H9 (cell line): ENCODE data around the gene SLC35A3. TPM values are rescaled to one million over a fixed set of nuclear protein-coding genes. Genes with fewer than 3 reads are reported as not detected.

Experiments used
- DNase-seq: peaks from one replicate; pipeline ENCODE4 v3.0.0-alpha.2; 2017
- H2AFZ ChIP-seq: one replicate; pipeline ENCODE4 v1.6.1; 2013; ENCODE audit warnings: mild to moderate bottlenecking, low read length, control low read depth, moderate library complexity
- H2AK5ac ChIP-seq: 2 replicates; pipeline ENCODE4 v1.6.1; 2013; ENCODE audit warnings: low read length, control low read depth, mixed read lengths; ENCODE audit not compliant: insufficient read length
- H2BK120ac ChIP-seq: one replicate; pipeline ENCODE4 v1.6.1; 2013; ENCODE audit warnings: low read depth, mild to moderate bottlenecking, low read length, control low read depth, inconsistent platforms; ENCODE audit not compliant: poor library complexity, severe bottlenecking
- H2BK12ac ChIP-seq: 2 replicates; pipeline ENCODE4 v1.6.1; 2013; ENCODE audit warnings: low read length, control low read depth, mixed read lengths, low read depth; ENCODE audit not compliant: insufficient read length
- H2BK15ac ChIP-seq: 2 replicates; pipeline ENCODE4 v1.6.1; 2013; ENCODE audit warnings: low read depth, low read length, control low read depth
- H2BK20ac ChIP-seq: one replicate; pipeline ENCODE4 v1.6.1; 2013; ENCODE audit warnings: low read depth, mild to moderate bottlenecking, low read length, control low read depth, inconsistent platforms; ENCODE audit not compliant: poor library complexity, severe bottlenecking
- H2BK5ac ChIP-seq: 2 replicates; pipeline ENCODE4 v1.6.1; 2013; ENCODE audit warnings: low read length, control low read depth, mixed read lengths; ENCODE audit not compliant: insufficient read length
- H3K14ac ChIP-seq: 2 replicates; pipeline ENCODE4 v1.6.1; 2013; ENCODE audit warnings: low read length, control low read depth; ENCODE audit not compliant: insufficient read depth
- H3K18ac ChIP-seq: 2 replicates; pipeline ENCODE4 v1.6.1; 2013; ENCODE audit warnings: low read depth, mild to moderate bottlenecking, mixed read lengths, low read length, control low read depth; ENCODE audit not compliant: insufficient read length
- H3K23ac ChIP-seq: 2 replicates; pipeline ENCODE4 v1.6.1; 2013; ENCODE audit warnings: low read length, control low read depth, mixed read lengths, low read depth; ENCODE audit not compliant: insufficient read length
- H3K23me2 ChIP-seq: 2 replicates; pipeline ENCODE4 v1.6.1; 2013; ENCODE audit warnings: low read depth, mild to moderate bottlenecking, mixed read lengths, low read length, control low read depth; ENCODE audit not compliant: insufficient read length, poor library complexity, severe bottlenecking
- H3K27ac ChIP-seq: 2 replicates; pipeline ENCODE4 v1.5.1; 2013; ENCODE audit warnings: low read length, control low read depth, mixed read lengths, low read depth; ENCODE audit not compliant: insufficient read length
- H3K27me3 ChIP-seq: 2 replicates; pipeline ENCODE4 v1.6.1; 2013; ENCODE audit warnings: low read length, control low read depth, inconsistent platforms; ENCODE audit not compliant: insufficient read depth
- H3K4ac ChIP-seq: 2 replicates; pipeline ENCODE4 v1.6.1; 2013; ENCODE audit warnings: low read depth, mild to moderate bottlenecking, control low read depth, inconsistent platforms, low read length, moderate library complexity
- H3K4me1 ChIP-seq: 2 replicates; pipeline ENCODE4 v1.6.1; 2013; ENCODE audit warnings: low read length, control low read depth, inconsistent platforms; ENCODE audit not compliant: insufficient read depth
- H3K4me2 ChIP-seq: 2 replicates; pipeline ENCODE4 v1.6.1; 2013; ENCODE audit warnings: low read length, control low read depth, mixed read lengths; ENCODE audit not compliant: insufficient read length, insufficient read depth
- H3K56ac ChIP-seq: 2 replicates; pipeline ENCODE4 v1.6.1; 2013; ENCODE audit warnings: low read depth, mild to moderate bottlenecking, mixed read lengths, low read length, control low read depth; ENCODE audit not compliant: insufficient read length
- H3K79me1 ChIP-seq: 2 replicates; pipeline ENCODE4 v1.6.1; 2013; ENCODE audit warnings: low read depth, mild to moderate bottlenecking, moderate library complexity, low read length, control low read depth, inconsistent platforms; ENCODE audit not compliant: insufficient read depth, poor library complexity, severe bottlenecking
- H3K79me2 ChIP-seq: 2 replicates; pipeline ENCODE4 v1.6.1; 2013; ENCODE audit warnings: low read length, control low read depth, inconsistent platforms; ENCODE audit not compliant: insufficient read depth
- H3K9ac ChIP-seq: 2 replicates; pipeline ENCODE4 v1.6.1; 2013; ENCODE audit warnings: low read length, control low read depth, mixed read lengths; ENCODE audit not compliant: insufficient read length; ENCODE audit errors: extremely low read depth
- H3K9me3 ChIP-seq: one replicate; pipeline ENCODE4 v1.6.1; 2013; ENCODE audit warnings: low read depth, low read length, inconsistent platforms; ENCODE audit not compliant: control insufficient read depth
- H3T11ph ChIP-seq: one replicate; pipeline ENCODE4 v1.6.1; 2013; ENCODE audit warnings: mild to moderate bottlenecking, low read length, control low read depth, inconsistent platforms
- H4K20me1 ChIP-seq: one replicate; pipeline ENCODE4 v1.6.1; 2013; ENCODE audit not compliant: control insufficient read depth, insufficient read length, insufficient read depth
- H4K5ac ChIP-seq: 2 replicates; pipeline ENCODE4 v1.6.1; 2013; ENCODE audit warnings: low read depth, mild to moderate bottlenecking, mixed read lengths, low read length, control low read depth; ENCODE audit not compliant: insufficient read length
- H4K8ac ChIP-seq: replicated peaks from 2 replicates; pipeline ENCODE4 v1.6.1; 2013; ENCODE audit warnings: low read length, control low read depth, mixed read lengths, low read depth; ENCODE audit not compliant: insufficient read length
- H4K91ac ChIP-seq: 2 replicates; pipeline ENCODE4 v1.6.1; 2013; ENCODE audit warnings: low read depth, mild to moderate bottlenecking, moderate library complexity, mixed read lengths, low read length, control low read depth; ENCODE audit not compliant: insufficient read length
- H3K27ac Mint-ChIP-seq, 3 experiments: 2 replicates in 2 of 3; 3 replicates in 1 of 3; pipeline ENCODE4 v1.8.0; 2020 to 2021; ENCODE audit warnings: mixed read lengths in 3 of 3, mild to moderate bottlenecking in 1 of 3, moderate library complexity in 1 of 3
- H3K27me3 Mint-ChIP-seq: 2 replicates; pipeline ENCODE4 v1.8.0; 2021; ENCODE audit warnings: low read depth, mild to moderate bottlenecking, moderate library complexity, mixed read lengths
- H3K36me3 Mint-ChIP-seq, 3 experiments: 2 replicates in 2 of 3; 3 replicates in 1 of 3; pipeline ENCODE4 v1.8.0; 2020 to 2021; ENCODE audit warnings: low read depth in 3 of 3, mixed read lengths in 3 of 3; ENCODE audit not compliant: insufficient read depth in 1 of 3
- H3K4me1 Mint-ChIP-seq, 2 experiments: 2 replicates each; pipeline ENCODE4 v1.8.0; 2020; ENCODE audit warnings: mixed read lengths in 2 of 2
- H3K4me3 Mint-ChIP-seq, 2 experiments: 2 replicates in 1 of 2; 3 replicates in 1 of 2; pipeline ENCODE4 v1.8.0; 2020 to 2021; ENCODE audit warnings: mild to moderate bottlenecking in 2 of 2, mixed read lengths in 2 of 2, moderate library complexity in 1 of 2
- H3K9me3 Mint-ChIP-seq, 2 experiments: 2 replicates in 1 of 2; 3 replicates in 1 of 2; pipeline ENCODE4 v1.8.0; 2020; ENCODE audit warnings: mild to moderate bottlenecking in 2 of 2, mixed read lengths in 2 of 2, moderate library complexity in 1 of 2
- CTCF ChIP-seq: fragments of 200-600 bp; sonication (generic); conservative IDR thresholded peaks from 3 replicates; pipeline ENCODE4 v1.8.0; 2021; ENCODE audit warnings: antibody characterized with exemption, mild to moderate bottlenecking
- WGBS: extraction: QIAGEN DNeasy Blood & Tissue Kit; methylation state at CpG from one replicate; pipeline ENCODE4 v1.1.7; 2013; ENCODE audit warnings: missing lambda C conversion rate, low lambda C conversion rate, mixed read lengths; ENCODE audit not compliant: insufficient read length; ENCODE audit errors: extremely low coverage; 5-methylcytosine and 5-hydroxymethylcytosine counted together
- total RNA-seq: library from RNA; stranded (reverse); gene quantifications from 2 replicates; pipeline ENCODE4 v1.2.1, GENCODE V29; 2021

The SLC35A3 gene
- total RNA-seq, 1 experiment from 2014 or later, result 15.1 TPM

GRCh38 chr1:99943223-99943794 is 26.5 kb upstream of the SLC35A3 start:
- Histone ChIP-seq H3K56ac (no peak overlapping the region), H3K27me3 (no peaks in the 10 kb centered on the region), H3T11ph (no peak overlapping the region), H3K9ac (no peak overlapping the region), H2BK15ac (no peak overlapping the region), H4K91ac (no peak overlapping the region), H2BK20ac (no peak overlapping the region), H3K4ac (no peak overlapping the region), H3K4me2 (no peak overlapping the region), H2BK12ac (no peak overlapping the region), H2BK120ac (no peak overlapping the region), H4K20me1 (no peaks in the 10 kb centered on the region), H3K18ac (no peak overlapping the region), H2AFZ (no peak overlapping the region), H3K27ac (no peak overlapping the region), H2AK5ac (no peak overlapping the region), H3K9me3 (no peaks in the 10 kb centered on the region), H3K14ac (no peak overlapping the region), H3K23me2 (no peaks in the 10 kb centered on the region), H4K8ac (no peak overlapping the region), H3K79me1 (no peaks in the 10 kb centered on the region), H3K23ac (no peak overlapping the region), H3K4me1 (no peaks in the 10 kb centered on the region), H3K79me2 (no peaks in the 10 kb centered on the region), H4K5ac (no peak overlapping the region), H2BK5ac (no peak overlapping the region)
- Mint-ChIP-seq H3K4me1 (peaks cover 3 to 4% of the 10 kb centered on the region in 2 experiments; a peak in 1 of 4 replicates), H3K27ac (peak overlapping the region in 2 of 3 experiments; percentile 35 to 53; a peak in 2 of 7 replicates), H3K9me3 (no peaks in the 10 kb centered on the region), H3K4me3 (no peak overlapping the region), H3K36me3 (no peaks in the 10 kb centered on the region), H3K27me3 (no peaks in the 10 kb centered on the region; the same call in none of the 2 replicates)
- no peak for DNase-seq
- WGBS, result no CpG with 5 or more reads among the region's 7 CpGs
- TF ChIP-seq CTCF, result no peak
